Measurements from ENCODE around the gene SYNGR1.
A peak's percentile ranks its signal among the peaks of the same experiment; 100 is the strongest.

Gene SYNGR1

DNA sequence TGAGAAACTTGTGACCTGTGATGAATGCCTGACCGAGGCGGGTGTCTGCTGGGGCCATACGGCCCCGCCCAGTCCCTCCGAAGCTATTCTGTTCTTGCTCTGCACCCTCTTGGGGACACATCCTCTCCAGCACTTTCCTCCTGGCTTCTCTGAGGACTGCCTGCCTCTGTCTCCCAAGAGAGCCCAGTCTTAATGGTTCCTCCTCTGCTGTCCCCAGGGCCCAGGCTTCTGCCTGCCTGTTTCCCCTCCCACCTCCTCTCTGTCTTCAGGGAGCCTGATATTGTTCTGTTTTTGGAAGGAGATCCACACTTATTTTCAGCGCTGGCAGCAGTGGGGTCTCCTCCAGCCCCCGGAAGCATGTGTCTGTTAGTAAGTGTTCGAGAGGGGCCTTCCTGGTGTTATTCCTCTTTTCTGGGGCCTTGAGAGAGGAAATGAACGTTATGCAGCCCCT, 18.7 kb downstream of the SYNGR1 start:
- DNase-seq (ENCODE audit: low read depth in 3 of 3, low spot score in 1 of 3), result no peak

DNA sequence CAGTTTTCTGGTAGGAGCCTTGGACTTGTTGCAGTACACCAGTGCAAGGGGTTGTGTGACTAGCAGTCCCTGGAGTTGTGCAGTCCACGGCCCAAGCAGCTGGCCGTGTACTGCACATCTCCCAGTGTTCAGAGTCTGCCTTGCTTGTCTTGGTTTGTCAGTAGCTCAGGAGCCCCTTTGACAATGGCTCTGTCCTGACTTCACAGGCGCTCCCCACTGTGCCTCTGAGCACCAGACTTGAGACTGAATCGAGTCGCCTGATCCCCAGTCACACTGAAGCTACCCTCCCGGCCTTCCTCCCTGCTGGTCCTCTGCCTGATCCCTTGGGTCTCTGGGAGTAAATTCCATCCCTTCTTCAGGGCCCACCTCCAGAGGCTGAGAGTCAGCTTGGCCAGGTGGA, 19.4 kb downstream of the SYNGR1 start:
- no peak for DNase-seq (ENCODE audit: low read depth in 3 of 3, low spot score in 1 of 3)

DNA sequence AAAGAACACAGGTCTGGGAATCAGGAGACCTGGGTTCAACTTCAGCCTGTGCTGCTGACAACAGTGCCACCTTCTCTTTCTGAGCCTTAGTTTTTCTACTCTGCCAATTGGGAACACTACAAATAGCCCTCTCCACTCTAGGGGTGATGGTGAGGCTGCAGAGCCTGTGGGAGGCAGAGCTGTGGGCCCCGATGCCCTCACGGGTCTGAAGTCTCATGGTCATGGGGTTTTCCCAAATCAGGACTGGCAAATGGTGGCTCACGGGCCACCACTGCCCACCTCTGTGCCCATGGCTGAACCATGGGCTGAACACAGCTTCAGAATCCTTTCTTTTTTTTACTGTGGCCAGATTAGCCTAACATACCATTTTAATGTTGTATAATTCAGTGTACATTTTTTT, 19.8 kb downstream of the SYNGR1 start:
- DNase-seq (ENCODE audit: low read depth in 3 of 3, low spot score in 1 of 3), result no peak

DNA sequence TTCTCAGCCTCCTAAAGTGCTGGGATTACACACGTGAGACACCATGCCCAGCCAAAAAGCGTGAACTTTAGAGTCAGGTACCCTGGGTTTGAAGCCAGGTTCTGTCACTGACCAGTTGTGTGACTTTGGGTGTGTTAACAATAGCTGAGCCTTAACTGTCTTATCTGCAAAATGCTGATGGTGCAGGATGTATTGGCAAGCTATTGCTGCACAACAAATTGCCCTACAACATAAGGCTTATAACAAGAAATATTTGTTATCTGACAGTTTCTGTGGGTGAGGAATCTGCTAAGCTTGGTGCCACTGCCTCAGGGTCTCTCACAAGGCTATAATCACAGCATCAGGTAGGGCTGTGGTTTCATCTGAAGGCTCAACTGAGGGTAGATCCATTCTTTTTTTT, 21.9 kb downstream of the SYNGR1 start:
- no peak for DNase-seq (ENCODE audit: low read depth in 3 of 3, low spot score in 1 of 3)

DNA sequence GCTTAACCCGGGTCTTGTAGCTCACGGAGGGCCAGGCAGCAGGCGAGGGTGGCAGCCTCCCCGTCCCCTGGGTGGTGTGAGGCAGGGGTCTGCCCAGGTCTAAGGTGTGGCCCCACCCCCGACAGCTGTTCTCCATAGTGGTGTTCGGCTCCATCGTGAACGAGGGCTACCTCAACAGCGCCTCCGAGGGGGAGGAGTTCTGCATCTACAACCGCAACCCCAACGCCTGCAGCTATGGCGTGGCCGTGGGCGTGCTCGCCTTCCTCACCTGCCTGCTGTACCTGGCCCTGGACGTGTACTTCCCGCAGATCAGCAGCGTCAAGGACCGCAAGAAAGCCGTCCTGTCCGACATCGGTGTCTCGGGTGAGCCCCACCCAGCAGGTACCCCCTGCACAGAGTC, 24.4 kb downstream of the SYNGR1 start:
- DNase-seq (ENCODE audit: low read depth in 3 of 3, low spot score in 1 of 3), result no peak

DNA sequence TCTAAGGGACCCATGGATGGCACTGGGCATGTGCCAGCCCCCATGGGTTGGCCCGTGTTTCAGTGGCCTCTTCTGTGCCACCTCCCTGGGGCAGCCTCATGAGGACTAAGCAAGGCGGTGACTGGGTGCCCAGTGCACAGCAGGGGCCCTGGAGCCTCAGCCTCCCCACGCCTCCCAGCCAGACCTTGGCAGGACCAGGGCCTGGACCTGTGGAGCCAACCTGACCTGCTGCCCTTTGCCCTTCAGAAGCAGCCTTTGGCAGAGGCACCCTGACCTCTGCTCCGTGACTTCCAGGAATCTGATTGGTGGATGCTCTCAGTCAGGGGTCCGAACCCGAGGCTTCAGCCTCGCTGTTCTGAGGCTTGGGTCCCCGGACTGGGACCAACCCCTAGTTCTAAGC, 25.0 kb downstream of the SYNGR1 start:
- DNase-seq (ENCODE audit: low read depth in 3 of 3, low spot score in 1 of 3), result no peak

DNA sequence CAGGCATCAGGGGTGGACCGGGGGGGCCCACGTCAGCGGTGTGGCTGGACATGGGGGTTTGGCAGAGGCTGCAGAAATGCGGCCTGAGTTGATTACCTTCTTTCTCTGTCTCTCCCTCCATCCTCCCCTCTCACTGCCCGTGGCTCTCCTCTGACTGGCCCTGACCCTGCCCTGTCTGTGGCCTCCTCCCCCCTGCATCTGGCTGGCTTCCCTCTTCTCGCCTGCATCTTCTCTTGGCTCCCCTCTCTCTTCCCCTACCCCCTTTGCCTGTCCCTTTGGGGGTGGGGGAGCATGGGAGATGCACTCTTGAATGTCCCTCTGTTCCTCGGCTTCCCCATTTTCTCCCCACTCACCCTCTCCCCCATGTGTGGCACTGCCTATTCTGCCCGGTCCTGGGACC, 25.9 kb downstream of the SYNGR1 start:
- DNase-seq (ENCODE audit: low read depth in 3 of 3, low spot score in 1 of 3), result no peak

DNA sequence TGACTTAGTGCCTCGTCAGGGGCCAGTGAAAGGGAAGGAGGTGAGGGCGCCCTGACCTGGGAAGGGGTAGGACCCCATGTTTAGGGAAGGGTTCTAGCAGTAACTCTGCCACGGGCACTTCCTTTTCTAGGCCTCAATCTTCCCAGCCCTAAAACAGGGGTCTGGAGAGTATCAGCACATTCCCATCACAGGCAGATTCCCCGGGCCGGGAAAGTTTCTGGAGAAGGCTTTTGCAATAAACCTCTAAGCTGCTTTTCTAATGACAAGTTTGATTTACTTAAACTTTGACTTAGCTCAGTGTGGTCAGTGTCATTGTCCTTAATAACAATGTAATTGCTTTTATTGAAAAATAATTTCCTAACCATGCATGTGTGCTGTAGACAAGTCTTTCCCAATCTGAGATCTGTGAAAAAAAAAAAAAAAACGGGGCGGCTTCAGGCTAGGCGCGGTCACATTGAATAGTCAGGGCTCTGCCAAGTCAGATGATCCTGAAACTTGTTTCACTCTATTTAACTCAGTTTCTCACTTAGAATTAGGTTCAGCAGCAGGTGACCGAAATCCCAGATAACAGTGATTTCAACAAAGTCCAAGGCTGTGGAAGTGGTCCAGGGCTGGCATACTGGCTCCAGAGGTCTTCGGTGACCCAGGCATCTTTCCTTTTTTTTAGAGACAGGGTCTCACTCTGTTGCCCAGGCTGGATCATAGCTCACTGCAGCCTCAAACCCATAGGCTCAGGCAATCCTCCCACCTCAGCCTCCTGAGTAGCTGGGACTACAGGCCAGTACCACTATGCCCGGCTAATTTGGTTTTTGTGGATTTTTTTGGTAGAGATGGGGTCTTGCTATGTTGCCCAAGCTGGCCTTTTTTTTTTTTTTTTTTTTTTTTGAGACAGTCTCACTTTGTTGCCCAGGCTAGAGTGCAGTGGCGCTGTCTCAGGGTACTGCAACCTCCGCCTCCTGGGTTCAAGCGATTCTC, 30.3 kb downstream of the SYNGR1 start:
- no peak for DNase-seq (ENCODE audit: low read depth in 3 of 3, low spot score in 1 of 3)

DNA sequence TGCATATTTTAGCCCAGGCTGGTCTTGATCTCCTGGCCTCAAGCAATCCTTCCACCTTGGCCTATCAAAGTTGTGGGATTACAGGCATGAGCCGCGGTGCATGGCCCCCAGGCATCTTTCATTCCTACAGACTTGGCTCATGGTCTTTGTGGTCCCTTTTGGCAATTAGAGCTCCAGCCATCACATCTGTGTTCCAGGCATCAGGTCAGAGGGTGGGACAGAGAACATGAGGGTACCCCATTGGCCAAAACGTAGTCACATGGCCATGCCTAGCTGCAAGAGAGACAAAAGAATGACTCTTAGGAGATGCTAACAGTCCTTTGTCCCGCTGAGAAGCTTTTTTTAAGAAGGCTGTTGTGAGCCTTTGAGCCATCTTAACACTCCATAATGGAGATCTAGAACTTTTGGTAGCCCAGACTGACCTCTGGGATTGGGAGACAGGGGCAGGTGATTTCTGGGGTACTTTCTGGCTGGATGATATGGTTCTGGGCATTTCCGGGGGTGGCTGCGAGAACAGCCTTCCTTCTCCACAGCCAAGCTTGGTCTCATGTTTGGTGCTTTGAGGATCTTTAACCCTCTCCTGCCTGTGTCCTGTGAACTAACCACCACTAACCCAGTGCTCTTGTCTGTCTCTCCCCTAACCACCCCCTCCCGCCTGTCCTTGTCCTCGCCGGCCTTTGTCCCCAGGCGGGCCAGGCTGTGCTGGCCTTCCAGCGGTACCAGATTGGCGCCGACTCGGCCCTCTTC, 31.4 kb downstream of the SYNGR1 start:
- DNase-seq (ENCODE audit: low read depth in 3 of 3, low spot score in 1 of 3), result no peak

DNA sequence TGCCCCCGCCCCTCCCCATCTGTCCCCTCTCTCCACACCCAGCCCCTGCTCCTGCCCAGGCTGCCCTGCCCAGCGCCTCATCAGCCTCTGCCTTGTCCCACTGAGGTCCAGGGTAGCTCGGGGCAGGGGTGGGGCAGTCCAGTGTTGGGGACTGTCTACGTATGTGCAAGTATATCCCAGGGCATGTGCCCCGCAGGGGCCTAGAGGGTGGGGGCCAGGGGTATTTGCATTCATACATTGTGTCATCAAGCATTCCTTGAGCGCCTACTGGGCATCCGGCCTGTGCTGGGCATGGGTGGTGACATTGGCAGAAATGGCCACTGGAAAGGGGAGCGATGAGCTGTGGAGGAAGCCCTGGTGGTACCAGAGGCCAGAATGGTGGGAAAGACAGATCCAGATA, 32.1 kb downstream of the SYNGR1 start:
- no peak for DNase-seq (ENCODE audit: low read depth in 3 of 3, low spot score in 1 of 3)

DNA sequence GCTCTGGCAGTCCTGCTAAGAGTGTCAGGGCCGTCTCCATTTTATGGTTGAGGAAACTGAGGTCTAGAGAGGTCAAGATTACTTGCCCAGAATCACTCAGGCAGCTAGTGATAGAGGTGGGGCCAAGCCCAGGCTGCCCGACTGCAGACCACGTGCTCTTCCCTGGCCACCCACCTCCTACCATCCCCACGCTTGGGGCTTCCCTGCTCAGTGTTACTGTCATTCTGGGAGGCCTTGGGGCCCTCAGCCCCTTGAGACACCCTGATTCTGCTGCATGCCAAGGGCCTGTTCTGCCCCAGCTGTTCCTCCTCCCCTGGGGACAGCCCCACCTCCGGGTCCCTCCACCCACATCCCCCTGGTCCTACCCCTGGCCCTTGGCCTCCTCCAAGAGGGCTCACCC, 32.6 kb downstream of the SYNGR1 start:
- DNase-seq (ENCODE audit: low read depth in 3 of 3, low spot score in 1 of 3), result no peak

DNA sequence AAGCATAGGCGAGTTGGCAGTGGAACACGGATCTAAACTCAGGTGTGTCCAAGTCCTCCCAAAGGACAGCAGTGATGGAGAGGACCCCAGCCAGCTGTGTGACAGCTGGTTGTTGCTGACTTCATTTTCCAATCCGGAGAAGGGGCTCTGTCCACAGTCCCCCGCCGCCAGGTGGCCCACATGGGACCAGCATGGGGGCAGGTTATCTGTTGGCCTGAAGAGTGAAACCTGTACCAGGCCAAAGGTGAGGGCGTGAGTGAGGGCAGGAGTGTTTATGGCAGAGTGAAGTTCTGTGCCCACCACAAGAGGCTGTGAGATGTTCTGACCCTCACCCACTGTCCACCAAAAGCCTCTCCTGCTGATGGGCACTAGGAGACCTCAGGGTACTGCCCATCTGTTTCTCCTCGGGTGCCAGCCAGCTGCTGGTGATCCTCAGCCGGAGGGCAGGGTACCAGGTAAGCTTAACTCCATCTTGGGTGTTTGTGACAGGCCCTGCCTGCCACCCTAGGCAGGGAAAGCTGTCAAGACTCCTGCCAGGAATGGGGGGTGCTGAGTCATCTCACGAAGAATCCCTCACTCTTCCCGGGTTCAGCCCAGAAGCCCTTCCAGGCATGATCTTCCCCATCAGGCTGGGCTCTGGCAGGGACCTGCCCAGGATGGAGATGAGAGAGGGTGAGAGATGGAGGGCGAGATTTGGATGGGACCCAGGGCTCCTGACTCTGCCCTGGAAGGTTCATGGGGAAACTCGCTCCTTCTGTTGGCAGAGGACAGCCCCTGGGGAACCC, 34.2 kb downstream of the SYNGR1 start:
- no peak for DNase-seq (ENCODE audit: low read depth in 3 of 3, low spot score in 1 of 3)

DNA sequence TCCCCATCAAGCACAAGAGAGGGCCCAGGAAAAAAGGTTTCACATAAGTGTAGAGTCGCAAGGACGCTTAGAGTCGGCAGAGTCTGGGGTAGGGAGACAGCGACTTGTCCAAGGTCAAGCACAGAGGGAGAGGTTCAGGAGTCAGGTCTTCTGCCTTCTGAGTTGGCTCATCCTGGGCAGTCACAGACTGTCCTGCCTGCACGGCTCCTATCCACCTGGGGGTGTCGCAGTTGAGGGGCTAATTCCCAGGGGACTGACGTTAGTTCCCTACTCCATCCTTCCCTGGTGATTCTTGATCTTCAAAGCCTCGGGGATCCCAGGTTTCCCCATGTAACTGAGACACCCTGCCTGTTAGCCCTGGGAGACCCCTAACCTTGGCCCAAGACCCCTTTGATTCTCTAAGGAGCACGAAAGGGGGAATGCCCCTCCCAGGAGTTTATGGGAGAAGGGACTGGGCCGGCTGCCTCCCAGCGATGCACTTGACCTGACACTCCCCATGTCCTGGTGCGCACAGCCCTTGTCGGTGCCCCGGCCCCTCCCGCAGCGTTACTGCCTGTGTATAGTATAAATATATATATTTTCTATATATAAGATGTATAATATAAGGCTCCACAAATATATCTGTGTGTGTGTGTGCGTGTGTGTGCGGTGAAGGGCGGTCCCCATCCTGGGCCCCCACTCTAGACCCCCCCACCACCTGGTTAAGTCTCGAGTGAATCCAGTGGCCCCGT, 35.1 kb downstream of the SYNGR1 start:
- no peak for DNase-seq (ENCODE audit: low read depth in 3 of 3, low spot score in 1 of 3)

DNA sequence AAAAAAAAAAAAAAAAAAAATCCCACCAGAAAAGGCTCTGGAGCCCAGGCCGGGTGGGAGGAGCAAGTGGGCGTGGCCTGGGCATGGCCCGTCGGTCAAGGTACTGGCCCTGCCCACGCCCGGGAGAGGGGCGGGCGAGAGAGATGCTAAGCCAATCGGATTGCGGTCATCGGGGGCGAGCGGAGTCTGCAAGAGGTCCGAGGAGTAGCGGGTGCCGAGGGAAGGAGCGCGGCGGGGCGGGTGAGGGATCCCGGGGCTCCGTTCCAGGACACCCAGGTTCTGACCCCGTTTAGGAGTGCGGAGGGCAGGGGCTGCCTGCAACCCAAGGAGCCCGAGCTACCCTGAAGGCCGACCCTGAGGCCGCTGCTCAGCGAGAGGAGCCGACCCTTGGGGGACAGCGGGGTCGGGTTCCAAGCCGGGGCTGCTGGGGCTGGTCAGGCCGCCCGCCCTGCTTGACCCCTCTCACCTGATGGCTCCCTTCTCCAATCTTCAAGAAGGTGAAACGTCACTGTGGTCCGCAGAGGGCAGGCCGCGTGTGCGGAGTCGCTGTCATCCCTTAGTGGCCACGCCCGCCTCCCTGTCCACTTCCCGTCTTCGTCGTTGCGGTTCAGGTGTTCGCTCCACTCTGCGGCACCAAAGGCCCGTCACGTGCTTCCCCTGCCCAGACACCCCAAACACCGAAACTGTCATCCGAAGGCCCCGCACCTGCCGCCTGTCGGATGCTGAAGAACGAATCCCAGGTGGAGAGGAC, 38.6 kb downstream of the SYNGR1 start:
- peak; percentile 38 to 62 (median 51) for DNase-seq (ENCODE audit: low read depth in 3 of 3, low spot score in 1 of 3)

DNA sequence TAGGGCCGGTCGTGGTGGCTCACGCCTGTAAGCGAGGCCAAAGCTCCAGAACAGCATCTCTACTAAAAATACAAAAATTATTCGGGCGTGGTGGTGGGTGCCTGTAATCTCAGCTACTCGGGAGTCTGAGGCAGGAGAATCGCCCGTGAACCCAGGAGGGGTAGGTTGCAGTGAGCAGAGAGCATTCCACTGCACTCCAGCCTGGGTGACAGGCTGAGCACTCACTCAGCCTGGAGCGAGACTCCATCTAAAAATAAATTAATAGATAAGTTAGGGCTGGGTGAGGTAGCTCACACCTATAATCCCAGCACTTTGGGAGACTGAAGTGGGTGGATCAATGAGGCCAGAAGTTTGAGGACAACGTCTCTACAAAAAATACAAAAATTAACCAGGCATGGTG, 39.6 kb downstream of the SYNGR1 start:
- no peak for DNase-seq (ENCODE audit: low read depth in 3 of 3, low spot score in 1 of 3)

DNA sequence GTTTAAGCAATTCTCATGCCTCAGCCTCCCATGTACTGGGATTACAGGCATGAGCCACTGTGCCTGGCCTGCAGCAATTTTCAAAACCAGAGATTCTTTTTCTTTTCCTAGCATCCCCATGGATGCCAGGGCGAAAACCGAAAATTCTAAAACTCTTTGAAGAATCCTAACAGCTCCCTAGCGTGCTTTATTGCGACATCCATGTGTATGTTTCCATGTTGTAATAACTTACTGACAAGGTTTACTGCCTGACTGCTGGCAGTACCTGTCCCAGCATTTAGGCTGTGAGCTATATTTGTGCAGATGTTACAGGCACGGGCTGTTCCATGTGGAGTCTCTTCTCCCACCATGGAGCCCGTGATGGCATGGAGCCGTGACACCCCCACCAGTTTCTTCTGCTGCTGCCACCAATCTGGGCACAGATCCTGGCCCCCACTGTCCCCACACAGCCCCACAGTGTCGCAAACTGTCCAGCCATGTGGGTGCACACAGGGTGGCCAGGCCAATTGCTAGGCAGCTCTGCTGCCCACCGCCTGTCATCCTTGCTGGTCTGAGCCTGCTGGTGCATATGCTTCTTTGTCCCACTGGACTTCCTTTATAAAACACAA, 42.7 kb downstream of the SYNGR1 start:
- no peak for DNase-seq (ENCODE audit: low read depth in 3 of 3, low spot score in 1 of 3)

DNA sequence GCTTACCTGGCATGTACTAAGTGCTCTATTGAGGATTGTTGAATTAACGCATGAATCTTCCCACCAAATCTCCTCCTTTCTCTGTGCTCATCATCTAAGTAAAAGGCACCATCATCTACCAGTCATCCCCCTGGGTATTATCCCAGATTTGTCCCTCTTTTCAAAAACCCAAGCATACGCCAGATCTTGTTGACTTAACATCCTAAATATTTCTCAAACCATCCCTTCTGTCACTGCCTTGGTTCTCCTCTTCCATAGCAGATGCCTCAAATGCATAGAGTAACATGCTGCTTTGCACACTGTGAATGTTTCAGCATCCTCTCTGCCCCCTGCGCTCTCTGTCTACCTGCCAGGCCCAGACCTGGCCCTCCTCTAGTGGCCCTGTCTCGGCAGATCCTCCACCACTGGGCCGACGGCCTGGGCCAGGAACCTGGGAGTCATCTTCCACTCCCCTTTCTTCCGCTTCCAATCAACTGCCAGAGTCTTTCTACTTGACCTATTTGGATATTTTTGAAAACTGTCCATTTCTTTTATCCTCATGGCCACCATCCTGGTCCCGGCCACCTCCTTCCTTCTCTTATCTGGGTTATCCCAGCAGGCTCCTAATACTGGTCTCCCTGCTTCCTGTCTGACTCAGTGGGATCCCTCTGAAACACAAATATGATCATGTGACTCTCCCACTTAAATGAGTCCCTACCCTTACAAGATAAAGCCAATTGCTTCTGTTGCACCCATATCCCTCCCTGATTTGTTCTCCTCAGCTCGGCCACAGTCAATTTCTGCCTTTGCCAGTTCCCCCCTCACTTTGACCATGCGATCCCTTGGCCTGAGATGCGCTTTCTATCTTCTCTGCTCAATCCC, 46.4 kb downstream of the SYNGR1 start:
- no peak for DNase-seq (ENCODE audit: low read depth in 3 of 3, low spot score in 1 of 3)

DNA sequence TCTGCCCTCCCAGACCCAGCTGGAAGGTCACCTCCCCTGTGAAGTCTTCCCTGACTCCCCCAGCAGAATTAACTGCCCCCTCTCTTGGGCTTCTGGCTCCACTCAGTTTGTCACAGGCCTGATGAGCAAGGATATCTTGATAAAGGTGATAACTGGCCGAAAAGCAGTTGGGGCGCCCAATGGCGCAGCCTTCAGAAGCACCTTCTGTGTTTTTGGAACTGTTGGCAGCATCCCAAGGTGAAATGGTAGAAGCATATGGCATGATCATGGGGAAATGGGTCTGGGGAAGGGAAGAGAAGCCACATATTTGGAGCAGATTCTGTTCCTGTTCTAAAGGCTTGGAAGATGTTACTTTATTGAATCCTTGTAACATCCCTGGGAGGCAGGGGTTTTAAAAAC, 47.0 kb downstream of the SYNGR1 start:
- no peak for DNase-seq (ENCODE audit: low read depth in 3 of 3, low spot score in 1 of 3)

DNA sequence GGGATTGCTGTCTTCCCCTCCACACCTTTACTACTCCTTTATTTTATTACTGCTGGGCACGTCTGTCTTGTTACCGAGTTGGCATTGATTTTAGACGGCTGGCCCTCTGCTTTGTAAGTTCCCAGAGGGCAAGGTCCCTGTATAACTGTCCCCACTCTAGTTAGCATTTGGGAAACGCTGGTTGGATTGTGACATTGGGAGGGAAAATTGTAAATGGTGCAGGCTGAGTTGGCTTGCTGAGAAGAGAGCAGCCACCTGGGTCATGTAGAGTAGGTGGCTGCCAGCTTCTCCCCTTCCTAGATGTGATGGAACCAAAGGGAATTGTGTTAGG, 51.5 kb downstream of the SYNGR1 start:
- DNase-seq (ENCODE audit: low read depth in 3 of 3, low spot score in 1 of 3), result no peak
